GM12878 (cell line): ENCODE data around the gene SCAMP4. TPM values are rescaled to one million over a fixed set of nuclear protein-coding genes. Genes with fewer than 3 reads are reported as not detected.

Experiments used
- ATAC-seq: fragments of 200-7000 bp; cut with Tn5 transposase; 3 replicates; pipeline ENCODE4 v1.9.1; 2020; ENCODE audit warnings: mild to moderate bottlenecking, moderate library complexity
- BruUV-seq: library from RNA; stranded (reverse); fragments of 400-500 nt; replicated peaks from 2 replicates; lab custom pipeline; 2021; lab: Mats Ljungman, UMichigan
- CTCF ChIA-PET: fragments of 300-600 bp; sonication (Branson Sonifier 250); formaldehyde crosslinking; extraction: SDS; loops from one replicate; lab custom pipeline; 2021; ENCODE audit warnings: inconsistent platforms; lab: Yijun Ruan, JAX
- POLR2A ChIA-PET: fragments of 350-600 bp; formaldehyde crosslinking; extraction: SDS; loops from one replicate; lab custom pipeline; 2021; ENCODE audit warnings: inconsistent platforms; lab: Charles Lee
- RAD21 ChIA-PET: fragments of 300-600 bp; sonication (Branson Sonifier 250); formaldehyde crosslinking; loops from one replicate; lab custom pipeline; 2023; ENCODE audit warnings: antibody characterized with exemption; ENCODE audit not compliant: unreplicated experiment; lab: Charles Lee
- SMC1A ChIA-PET: fragments of 300-600 bp; sonication (Branson Sonifier 250); formaldehyde crosslinking; loops from one replicate; lab custom pipeline; 2023; ENCODE audit not compliant: unreplicated experiment, uncharacterized antibody; lab: Charles Lee
- DNase-seq: peaks from one replicate; pipeline ENCODE4 v3.0.0-alpha.2; 2011; ENCODE audit warnings: low read depth, low spot score
- FAIRE-seq: peaks from 3 replicates; lab custom pipeline; 2011; peaks lifted over from hg19 to GRCh38; lab: Jason Lieb, UNC
- H2AFZ ChIP-seq: 2 replicates; pipeline ENCODE4 v1.6.0; 2011; ENCODE audit warnings: low read depth, low read length, control low read depth; ENCODE audit not compliant: control insufficient read depth
- H3K27ac ChIP-seq: 2 replicates; pipeline ENCODE4 v1.5.1; 2011; ENCODE audit warnings: control low read depth; ENCODE audit not compliant: control insufficient read depth, insufficient read depth
- H3K27me3 ChIP-seq, 2 experiments: replicated peaks in 1 of 2; 2 replicates each; pipeline versions ENCODE4 v1.6.0 to v1.6.1; 2011; ENCODE audit warnings: low read length in 1 of 2; ENCODE audit not compliant: control insufficient read depth in 2 of 2, insufficient read depth in 2 of 2
- H3K36me3 ChIP-seq, 2 experiments: 2 replicates each; pipeline ENCODE4 v1.5.1; 2011; ENCODE audit warnings: low read length in 1 of 2; ENCODE audit not compliant: control insufficient read depth in 2 of 2, insufficient read depth in 2 of 2
- H3K4me1 ChIP-seq: 2 replicates; pipeline ENCODE4 v1.6.1; 2011; ENCODE audit warnings: mild to moderate bottlenecking, low read length, moderate library complexity, mixed read lengths; ENCODE audit not compliant: control insufficient read depth, insufficient read depth
- H3K4me2 ChIP-seq: 2 replicates; pipeline ENCODE4 v1.6.0; 2011; ENCODE audit warnings: control low read depth; ENCODE audit not compliant: control insufficient read depth, insufficient read depth
- H3K4me3 ChIP-seq: fragments of 200-600 bp; sonication (generic); 2 replicates; pipeline ENCODE4 v1.5.1; 2016
- H3K79me2 ChIP-seq: 2 replicates; pipeline ENCODE4 v1.6.0; 2011; ENCODE audit warnings: low read length; ENCODE audit not compliant: control insufficient read depth, insufficient read depth
- H3K9ac ChIP-seq: 2 replicates; pipeline ENCODE4 v1.8.0; 2011; ENCODE audit warnings: low read length, control low read depth, mixed read lengths; ENCODE audit not compliant: control insufficient read depth, insufficient read depth
- H3K9me3 ChIP-seq: replicated peaks from 3 replicates; pipeline ENCODE4 v1.5.1; 2011; ENCODE audit warnings: mild to moderate bottlenecking, low read length; ENCODE audit not compliant: control insufficient read depth, insufficient read depth
- H4K20me1 ChIP-seq: 2 replicates; pipeline ENCODE4 v1.6.0; 2011; ENCODE audit not compliant: control insufficient read depth, insufficient read depth
- ASH2L ChIP-seq: fragments of 300-600, 200-600 bp; sonication (generic); IDR thresholded peaks from 2 replicates; pipeline ENCODE4 v1.6.1; 2017; ENCODE audit warnings: low read depth, mild to moderate bottlenecking, borderline replicate concordance
- ATF7 ChIP-seq: fragments of 450-650 bp; IDR thresholded peaks from 2 replicates; pipeline ENCODE4 v1.6.1; 2016; ENCODE audit warnings: low read depth, mild to moderate bottlenecking
- ETV6 ChIP-seq, 2 experiments: fragments of 450-650 bp in 1 of 2; IDR thresholded peaks in 1 of 2; conservative IDR thresholded peaks in 1 of 2; 2 replicates each; pipeline ENCODE4 v1.6.1; 2014; ENCODE audit warnings: antibody characterized with exemption in 1 of 2, borderline replicate concordance in 1 of 2, low read depth in 1 of 2, mild to moderate bottlenecking in 1 of 2, moderate library complexity in 1 of 2
- EZH2 ChIP-seq: IDR thresholded peaks from 2 replicates; pipeline ENCODE4 v1.6.1; 2012; ENCODE audit warnings: low read depth, mild to moderate bottlenecking, control low read depth, inconsistent platforms, low read length, borderline replicate concordance; ENCODE audit not compliant: control insufficient read depth
- IKZF1 ChIP-seq: fragments of 450-650 bp; conservative IDR thresholded peaks from 2 replicates; pipeline ENCODE4 v1.6.1; 2017; ENCODE audit warnings: antibody characterized with exemption, mild to moderate bottlenecking
- NR2C2 ChIP-seq: IDR thresholded peaks from 2 replicates; pipeline ENCODE4 v1.6.1; 2011; ENCODE audit warnings: borderline replicate concordance, low read depth; ENCODE audit not compliant: control insufficient read depth, insufficient read length
- SMAD1 ChIP-seq: fragments of 450-650 bp; IDR thresholded peaks from 2 replicates; pipeline ENCODE4 v1.6.1; 2018; ENCODE audit warnings: mild to moderate bottlenecking, low read depth; ENCODE audit not compliant: partially characterized antibody
- SRF ChIP-seq, 2 experiments: IDR thresholded peaks; 2 replicates each; pipeline ENCODE4 v1.6.1; 2011; ENCODE audit warnings: low read depth in 2 of 2, low read length in 2 of 2, mild to moderate bottlenecking in 1 of 2, moderate library complexity in 1 of 2
- WRNIP1 ChIP-seq: IDR thresholded peaks from 2 replicates; pipeline ENCODE4 v1.6.1; 2011; ENCODE audit warnings: low read depth, low read length, improper control_type of control experiment, borderline replicate concordance
- YY1 ChIP-seq: IDR thresholded peaks from 2 replicates; pipeline ENCODE4 v1.6.1; 2011; ENCODE audit warnings: low read depth, mild to moderate bottlenecking, low read length
- WGBS: methylation state at CpG from one replicate; pipeline ENCODE4 v1.1.6; 2016; ENCODE audit warnings: low lambda C conversion rate; ENCODE audit not compliant: insufficient replicate concordance, insufficient coverage; ENCODE audit errors: missing lambda C conversion rate; 5-methylcytosine and 5-hydroxymethylcytosine counted together
- in situ Hi-C: fragments of 300-500 bp; cut with MboI; formaldehyde crosslinking; loops from 9 replicates; pipeline ENCODE4 v1.14.3; 2018; ENCODE audit warnings: mixed read lengths
- intact Hi-C: fragments of 100-400 bp; cut with micrococcal nuclease; formaldehyde crosslinking; loops from one replicate; pipeline ENCODE4 v1.14.2; 2022; ENCODE audit not compliant: unreplicated experiment
- polyA plus RNA-seq, 11 experiments: library from polyadenylated mRNA; depleted of rRNA in 4 of 11; unstranded in 6 of 11; stranded (reverse) in 5 of 11; fragments of >200 nt; fragmentation: Nextera tagmentation in 4 of 11; fragmentation: Illumina TruSeq in 1 of 11; extraction: Ambion mirVana in 4 of 11; extraction: Trizol in 1 of 11; gene quantifications; 1 replicate in 1 of 11; 2 replicates in 10 of 11; pipeline versions ENCODE4 v1.2.1 to v1.2.3, GENCODE V29; 2011 to 2016; ENCODE audit warnings: inconsistent platforms in 2 of 11, missing spikeins in 2 of 11, low read depth in 1 of 11
- total RNA-seq, 4 experiments: library from RNA; depleted of rRNA in 3 of 4; stranded (reverse); fragments of >200 nt in 3 of 4; fragmentation: Illumina TruSeq in 1 of 4; extraction: Trizol in 1 of 4; gene quantifications; 2 replicates each; pipeline versions ENCODE4 v1.2.1 to v1.2.3, GENCODE V29; 2013 to 2021
- TF ChIP-seq, protein P1 (sequence below): IDR thresholded peaks from 2 replicates; pipeline ENCODE4 v1.6.1; 2012; ENCODE audit warnings: improper control_type of control experiment, low read depth, low read length; ENCODE audit not compliant: insufficient replicate concordance
- TF ChIP-seq, protein P2 (sequence below): fragments of 450-650 bp; formaldehyde crosslinking; IDR thresholded peaks from 2 replicates; pipeline ENCODE4 v1.4.0; 2022; ENCODE audit warnings: mild to moderate bottlenecking, moderate library complexity
- TF ChIP-seq, protein P3 (sequence below): fragments of 450-650 bp; IDR thresholded peaks from 2 replicates; pipeline ENCODE4 v1.6.1; 2017; ENCODE audit warnings: mild to moderate bottlenecking

Gene SCAMP4
- total and polyA plus RNA-seq, 10 of the 15 experiments (the other 5 are each of a cell fraction or from before 2014, with no cell fraction given), result 0.63 to 34.7 (median 12.8) TPM

DNA sequence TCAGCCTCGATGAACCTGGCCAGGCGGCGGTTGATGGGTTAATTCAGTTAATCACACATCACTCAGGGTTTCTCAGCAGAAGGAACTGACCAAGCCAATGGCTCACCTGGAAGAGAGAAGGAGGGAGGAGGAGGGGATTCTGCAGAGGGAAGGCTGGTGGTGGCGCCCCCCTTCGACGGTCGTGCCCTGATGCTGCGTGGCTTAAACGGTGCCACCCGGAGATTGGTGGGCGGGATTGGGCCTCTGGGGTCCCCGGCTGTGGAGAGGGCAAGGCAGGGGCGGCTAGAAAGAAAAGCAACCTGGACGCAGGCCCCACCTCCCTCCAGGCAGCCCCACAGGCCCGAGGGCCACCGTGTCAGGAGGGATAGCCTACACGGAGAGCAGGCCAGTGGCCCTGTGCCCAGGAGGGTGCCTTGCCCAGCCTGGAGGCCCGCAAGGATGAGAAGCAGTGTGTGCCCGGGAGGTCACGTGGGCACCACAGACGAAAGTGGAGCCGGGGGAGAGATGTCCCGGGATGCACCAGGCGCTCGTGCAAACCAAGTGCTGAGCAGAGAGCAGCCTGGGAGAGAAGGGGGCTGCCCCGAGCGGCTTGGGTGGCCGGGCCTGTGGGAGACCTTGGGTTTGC lies 51.8 kb downstream of the SCAMP4 start:
- WGBS, result 80% methylated on average over 26 of the region's 28 CpGs
- CTCF ChIA-PET, result no interaction called here
- in situ Hi-C loops, result no loop called here
- TF ChIP-seq EZH2, result no peak
- TF ChIP-seq SMAD1, result no peak
- TF ChIP-seq SRF (IDR thresholded peaks at IDR 0.05; ENCODE audit: low read depth in 2 of 2, low read length in 2 of 2), result no peak
- TF ChIP-seq NR2C2, result no peak
- TF ChIP-seq, protein P1, sequence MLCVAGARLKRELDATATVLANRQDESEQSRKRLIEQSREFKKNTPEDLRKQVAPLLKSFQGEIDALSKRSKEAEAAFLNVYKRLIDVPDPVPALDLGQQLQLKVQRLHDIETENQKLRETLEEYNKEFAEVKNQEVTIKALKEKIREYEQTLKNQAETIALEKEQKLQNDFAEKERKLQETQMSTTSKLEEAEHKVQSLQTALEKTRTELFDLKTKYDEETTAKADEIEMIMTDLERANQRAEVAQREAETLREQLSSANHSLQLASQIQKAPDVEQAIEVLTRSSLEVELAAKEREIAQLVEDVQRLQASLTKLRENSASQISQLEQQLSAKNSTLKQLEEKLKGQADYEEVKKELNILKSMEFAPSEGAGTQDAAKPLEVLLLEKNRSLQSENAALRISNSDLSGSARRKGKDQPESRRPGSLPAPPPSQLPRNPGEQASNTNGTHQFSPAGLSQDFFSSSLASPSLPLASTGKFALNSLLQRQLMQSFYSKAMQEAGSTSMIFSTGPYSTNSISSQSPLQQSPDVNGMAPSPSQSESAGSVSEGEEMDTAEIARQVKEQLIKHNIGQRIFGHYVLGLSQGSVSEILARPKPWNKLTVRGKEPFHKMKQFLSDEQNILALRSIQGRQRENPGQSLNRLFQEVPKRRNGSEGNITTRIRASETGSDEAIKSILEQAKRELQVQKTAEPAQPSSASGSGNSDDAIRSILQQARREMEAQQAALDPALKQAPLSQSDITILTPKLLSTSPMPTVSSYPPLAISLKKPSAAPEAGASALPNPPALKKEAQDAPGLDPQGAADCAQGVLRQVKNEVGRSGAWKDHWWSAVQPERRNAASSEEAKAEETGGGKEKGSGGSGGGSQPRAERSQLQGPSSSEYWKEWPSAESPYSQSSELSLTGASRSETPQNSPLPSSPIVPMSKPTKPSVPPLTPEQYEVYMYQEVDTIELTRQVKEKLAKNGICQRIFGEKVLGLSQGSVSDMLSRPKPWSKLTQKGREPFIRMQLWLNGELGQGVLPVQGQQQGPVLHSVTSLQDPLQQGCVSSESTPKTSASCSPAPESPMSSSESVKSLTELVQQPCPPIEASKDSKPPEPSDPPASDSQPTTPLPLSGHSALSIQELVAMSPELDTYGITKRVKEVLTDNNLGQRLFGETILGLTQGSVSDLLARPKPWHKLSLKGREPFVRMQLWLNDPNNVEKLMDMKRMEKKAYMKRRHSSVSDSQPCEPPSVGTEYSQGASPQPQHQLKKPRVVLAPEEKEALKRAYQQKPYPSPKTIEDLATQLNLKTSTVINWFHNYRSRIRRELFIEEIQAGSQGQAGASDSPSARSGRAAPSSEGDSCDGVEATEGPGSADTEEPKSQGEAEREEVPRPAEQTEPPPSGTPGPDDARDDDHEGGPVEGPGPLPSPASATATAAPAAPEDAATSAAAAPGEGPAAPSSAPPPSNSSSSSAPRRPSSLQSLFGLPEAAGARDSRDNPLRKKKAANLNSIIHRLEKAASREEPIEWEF, result no peak
- no peak for TF ChIP-seq YY1
- TF ChIP-seq, protein P2, sequence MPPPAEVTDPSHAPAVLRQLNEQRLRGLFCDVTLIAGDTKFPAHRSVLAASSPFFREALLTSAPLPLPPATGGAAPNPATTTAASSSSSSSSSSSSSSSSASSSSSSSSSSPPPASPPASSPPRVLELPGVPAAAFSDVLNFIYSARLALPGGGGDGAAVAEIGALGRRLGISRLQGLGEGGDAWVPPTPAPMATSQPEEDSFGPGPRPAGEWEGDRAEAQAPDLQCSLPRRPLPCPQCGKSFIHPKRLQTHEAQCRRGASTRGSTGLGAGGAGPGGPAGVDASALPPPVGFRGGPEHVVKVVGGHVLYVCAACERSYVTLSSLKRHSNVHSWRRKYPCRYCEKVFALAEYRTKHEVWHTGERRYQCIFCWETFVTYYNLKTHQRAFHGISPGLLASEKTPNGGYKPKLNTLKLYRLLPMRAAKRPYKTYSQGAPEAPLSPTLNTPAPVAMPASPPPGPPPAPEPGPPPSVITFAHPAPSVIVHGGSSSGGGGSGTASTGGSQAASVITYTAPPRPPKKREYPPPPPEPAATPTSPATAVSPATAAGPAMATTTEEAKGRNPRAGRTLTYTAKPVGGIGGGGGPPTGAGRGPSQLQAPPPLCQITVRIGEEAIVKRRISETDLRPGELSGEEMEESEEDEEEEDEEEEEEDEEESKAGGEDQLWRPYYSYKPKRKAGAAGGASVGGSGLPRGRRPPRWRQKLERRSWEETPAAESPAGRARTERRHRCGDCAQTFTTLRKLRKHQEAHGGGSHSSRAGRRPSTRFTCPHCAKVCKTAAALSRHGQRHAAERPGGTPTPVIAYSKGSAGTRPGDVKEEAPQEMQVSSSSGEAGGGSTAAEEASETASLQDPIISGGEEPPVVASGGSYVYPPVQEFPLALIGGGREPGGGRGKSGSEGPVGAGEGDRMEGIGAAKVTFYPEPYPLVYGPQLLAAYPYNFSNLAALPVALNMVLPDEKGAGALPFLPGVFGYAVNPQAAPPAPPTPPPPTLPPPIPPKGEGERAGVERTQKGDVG (CRISPR knock-in tag), result no peak
- TF ChIP-seq IKZF1, result no peak
- no peak for TF ChIP-seq WRNIP1
- no peak for TF ChIP-seq ASH2L
- TF ChIP-seq, protein P3, sequence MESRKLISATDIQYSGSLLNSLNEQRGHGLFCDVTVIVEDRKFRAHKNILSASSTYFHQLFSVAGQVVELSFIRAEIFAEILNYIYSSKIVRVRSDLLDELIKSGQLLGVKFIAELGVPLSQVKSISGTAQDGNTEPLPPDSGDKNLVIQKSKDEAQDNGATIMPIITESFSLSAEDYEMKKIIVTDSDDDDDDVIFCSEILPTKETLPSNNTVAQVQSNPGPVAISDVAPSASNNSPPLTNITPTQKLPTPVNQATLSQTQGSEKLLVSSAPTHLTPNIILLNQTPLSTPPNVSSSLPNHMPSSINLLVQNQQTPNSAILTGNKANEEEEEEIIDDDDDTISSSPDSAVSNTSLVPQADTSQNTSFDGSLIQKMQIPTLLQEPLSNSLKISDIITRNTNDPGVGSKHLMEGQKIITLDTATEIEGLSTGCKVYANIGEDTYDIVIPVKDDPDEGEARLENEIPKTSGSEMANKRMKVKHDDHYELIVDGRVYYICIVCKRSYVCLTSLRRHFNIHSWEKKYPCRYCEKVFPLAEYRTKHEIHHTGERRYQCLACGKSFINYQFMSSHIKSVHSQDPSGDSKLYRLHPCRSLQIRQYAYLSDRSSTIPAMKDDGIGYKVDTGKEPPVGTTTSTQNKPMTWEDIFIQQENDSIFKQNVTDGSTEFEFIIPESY, result no peak
- TF ChIP-seq ATF7, result no peak
- no peak for TF ChIP-seq ETV6 (conservative IDR thresholded peaks at IDR 0.05 in 1 of 2, IDR thresholded peaks at IDR 0.05 in 1 of 2; ENCODE audit: borderline replicate concordance in 1 of 2, low read depth in 1 of 2)

More for the DNA sequence above, 51.8 kb downstream of the SCAMP4 start:
- intact Hi-C loops, result no loop called here
- Histone ChIP-seq H3K4me1 (no peaks in the 10 kb centered on the region), H3K4me2 (no peak overlapping the region), H3K9me3 (no peaks in the 10 kb centered on the region), H3K27me3 (no peaks in the 10 kb centered on the region), H3K9ac (no peak overlapping the region), H3K79me2 (peaks cover 22% of the 10 kb centered on the region), H3K27ac (no peak overlapping the region), H3K4me3 (no peak overlapping the region), H2AFZ (no peak overlapping the region), H4K20me1 (no peaks in the 10 kb centered on the region), H3K36me3 (peaks cover 5 to 26% of the 10 kb centered on the region in 2 experiments; a peak in 3 of 4 replicates)
- ChIA-PET POLR2A (no interaction called here), RAD21 (no interaction called here), SMC1A (no interaction called here)
- ATAC-seq, result no peak
- no peak for FAIRE-seq
- BruUV-seq, result no TSS peak
- DNase-seq, result no peak
